H1 (cell line): ENCODE measurements around the gene USP17L5. TPM values are rescaled to one million over a fixed set of nuclear protein-coding genes. Genes with fewer than 3 reads are reported as not detected.
"Not testable (repeated sequence)": the region's sequence is repeated elsewhere in the genome, so short reads cannot be mapped to it uniquely, and the experiment has no call there.

Experiments
- CTCF ChIA-PET: fragments of 300-600 bp; sonication (Branson Sonifier 250); formaldehyde crosslinking; loops from one replicate; lab custom pipeline; 2021; ENCODE audit not compliant: partially characterized antibody; lab: Charles Lee
- POLR2A ChIA-PET: fragments of 300-600 bp; sonication (Branson Sonifier 250); formaldehyde crosslinking; loops from one replicate; lab custom pipeline; 2021; ENCODE audit warnings: inconsistent platforms; ENCODE audit not compliant: partially characterized antibody; lab: Charles Lee
- DNase-seq, 2 experiments: peaks; one replicate each; pipeline versions ENCODE4 v3.0.0 to v3.0.0-alpha.2; 2010 to 2022; ENCODE audit warnings: low spot score in 2 of 2, low read depth in 1 of 2, mixed read lengths in 1 of 2
- FAIRE-seq: peaks from 2 replicates; lab custom pipeline; 2011; peaks lifted over from hg19 to GRCh38; lab: Jason Lieb, UNC
- H2AFZ ChIP-seq: 2 replicates; pipeline ENCODE4 v1.8.1; 2012; ENCODE audit warnings: low read length, inconsistent platforms
- H2AK5ac ChIP-seq: 2 replicates; pipeline ENCODE4 v1.6.1; 2013; ENCODE audit warnings: low read depth, low read length
- H2BK120ac ChIP-seq: replicated peaks from 2 replicates; pipeline ENCODE3; 2013; ENCODE audit warnings: low read depth, low read length, inconsistent platforms
- H2BK12ac ChIP-seq: 2 replicates; pipeline ENCODE4 v1.6.1; 2013; ENCODE audit warnings: low read depth, low read length
- H2BK15ac ChIP-seq: 2 replicates; pipeline ENCODE4 v1.6.1; 2013; ENCODE audit warnings: low read length
- H2BK20ac ChIP-seq: 2 replicates; pipeline ENCODE4 v1.6.1; 2013; ENCODE audit warnings: low read length
- H2BK5ac ChIP-seq: 2 replicates; pipeline ENCODE4 v1.6.1; 2013; ENCODE audit warnings: low read depth, low read length
- H3K14ac ChIP-seq: 2 replicates; pipeline ENCODE4 v1.6.1; 2013; ENCODE audit warnings: inconsistent platforms; ENCODE audit not compliant: insufficient read length
- H3K18ac ChIP-seq: 2 replicates; pipeline ENCODE4 v1.6.1; 2013; ENCODE audit warnings: low read length; ENCODE audit errors: extremely low read depth
- H3K23ac ChIP-seq: 2 replicates; pipeline ENCODE4 v1.6.1; 2013; ENCODE audit warnings: inconsistent platforms; ENCODE audit not compliant: insufficient read length
- H3K23me2 ChIP-seq: 2 replicates; pipeline ENCODE4 v1.6.1; 2013; ENCODE audit warnings: low read depth, low read length
- H3K27ac ChIP-seq: 2 replicates; pipeline ENCODE4 v1.6.1; 2011; ENCODE audit warnings: low read depth, low read length, inconsistent platforms
- H3K27me3 ChIP-seq, 4 experiments: replicated peaks in 1 of 4; 1 replicate in 1 of 4; 2 replicates in 3 of 4; pipeline versions ENCODE4 v1.6.1 to v1.8.1; 2011 to 2013; ENCODE audit warnings: low read length in 3 of 4, mild to moderate bottlenecking in 3 of 4, inconsistent platforms in 2 of 4, mixed read lengths in 2 of 4, moderate library complexity in 1 of 4; ENCODE audit not compliant: control insufficient read depth in 3 of 4, insufficient read depth in 3 of 4; ENCODE audit errors: extremely low read depth in 1 of 4
- H3K36me3 ChIP-seq, 4 experiments: 2 replicates each; pipeline versions ENCODE4 v1.6.1 to v1.8.1; 2011 to 2013; ENCODE audit warnings: mild to moderate bottlenecking in 4 of 4, low read length in 3 of 4, moderate library complexity in 2 of 4, control low read depth in 1 of 4, inconsistent platforms in 1 of 4; ENCODE audit not compliant: insufficient read depth in 4 of 4, control insufficient read depth in 2 of 4
- H3K4ac ChIP-seq: replicated peaks from 2 replicates; pipeline ENCODE3; 2013; ENCODE audit warnings: low read length, low read depth, mixed read lengths, inconsistent platforms; ENCODE audit not compliant: insufficient read length
- H3K4me1 ChIP-seq, 4 experiments: replicated peaks in 1 of 4; 1 replicate in 1 of 4; 2 replicates in 3 of 4; pipeline versions ENCODE4 v1.6.1 to v1.8.1; 2011 to 2013; ENCODE audit warnings: low read length in 3 of 4, inconsistent platforms in 2 of 4, mixed read lengths in 1 of 4; ENCODE audit not compliant: insufficient read depth in 4 of 4, control insufficient read depth in 3 of 4
- H3K4me2 ChIP-seq, 2 experiments: 2 replicates each; pipeline versions ENCODE4 v1.6.1 to v1.8.1; 2011 to 2013; ENCODE audit warnings: low read depth in 2 of 2, low read length in 2 of 2, control low read depth in 1 of 2, inconsistent platforms in 1 of 2, mild to moderate bottlenecking in 1 of 2; ENCODE audit not compliant: insufficient read depth in 1 of 2
- H3K4me3 ChIP-seq, 4 experiments: fragments of 200-600, 300-600 bp in 1 of 4; sonication (generic), shearing (Covaris generic), sonication (Bioruptor Twin) in 1 of 4; 2 replicates each; pipeline versions ENCODE4 v1.5.1 to v1.8.1; 2011 to 2016; ENCODE audit warnings: low read length in 4 of 4, low read depth in 3 of 4, control low read depth in 2 of 4, inconsistent platforms in 2 of 4, mild to moderate bottlenecking in 2 of 4, mixed read lengths in 1 of 4, moderate library complexity in 1 of 4; ENCODE audit not compliant: insufficient read depth in 2 of 4; ENCODE audit errors: extremely low read depth in 1 of 4
- H3K56ac ChIP-seq: replicated peaks from 2 replicates; pipeline ENCODE3; 2013; ENCODE audit warnings: low read depth, mild to moderate bottlenecking, mixed read lengths, low read length, inconsistent platforms; ENCODE audit not compliant: insufficient read length
- H3K79me1 ChIP-seq: 2 replicates; pipeline ENCODE4 v1.6.1; 2013; ENCODE audit warnings: low read depth, low read length, control low read depth
- H3K79me2 ChIP-seq, 2 experiments: 2 replicates each; pipeline versions ENCODE4 v1.6.1 to v1.8.1; 2012 to 2013; ENCODE audit warnings: low read length in 2 of 2, mild to moderate bottlenecking in 2 of 2, inconsistent platforms in 1 of 2; ENCODE audit not compliant: insufficient read depth in 2 of 2, control insufficient read depth in 1 of 2
- H3K9ac ChIP-seq, 4 experiments: replicated peaks in 1 of 4; 1 replicate in 1 of 4; 2 replicates in 3 of 4; pipeline versions ENCODE4 v1.6.1 to v1.8.1; 2011 to 2013; ENCODE audit warnings: low read depth in 3 of 4, low read length in 3 of 4, control low read depth in 2 of 4, mild to moderate bottlenecking in 2 of 4, moderate library complexity in 2 of 4, inconsistent platforms in 1 of 4; ENCODE audit errors: extremely low read depth in 1 of 4
- H3K9me3 ChIP-seq, 2 experiments: 2 replicates each; pipeline versions ENCODE4 v1.6.1 to v1.8.1; 2012 to 2013; ENCODE audit warnings: mild to moderate bottlenecking in 2 of 2, moderate library complexity in 2 of 2, control low read depth in 1 of 2, inconsistent platforms in 1 of 2, low read depth in 1 of 2, low read length in 1 of 2, mixed read lengths in 1 of 2; ENCODE audit not compliant: insufficient read depth in 2 of 2
- H4K20me1 ChIP-seq, 2 experiments: replicated peaks in 1 of 2; 2 replicates each; pipeline versions ENCODE3 to v1.8.1; 2011 to 2013; ENCODE audit warnings: inconsistent platforms in 2 of 2, low read length in 2 of 2, mild to moderate bottlenecking in 1 of 2; ENCODE audit not compliant: insufficient read depth in 2 of 2, control insufficient read depth in 1 of 2
- H4K5ac ChIP-seq: 2 replicates; pipeline ENCODE4 v1.6.1; 2013; ENCODE audit warnings: low read length, low read depth, mixed read lengths, inconsistent platforms; ENCODE audit not compliant: insufficient read length
- H4K8ac ChIP-seq: 2 replicates; pipeline ENCODE4 v1.8.0; 2013; ENCODE audit warnings: mild to moderate bottlenecking, moderate library complexity, low read length, inconsistent platforms; ENCODE audit not compliant: insufficient read depth; ENCODE audit errors: extremely low read depth
- H4K91ac ChIP-seq: replicated peaks from 2 replicates; pipeline ENCODE3; 2013; ENCODE audit warnings: low read length, mixed read lengths, inconsistent platforms; ENCODE audit not compliant: insufficient read length
- RAD21 ChIP-seq, 2 experiments: IDR thresholded peaks in 1 of 2; conservative IDR thresholded peaks in 1 of 2; 2 replicates each; pipeline ENCODE4 v1.6.1; 2011; ENCODE audit warnings: low read depth in 2 of 2, low read length in 2 of 2, improper control_type of control experiment in 1 of 2, inconsistent platforms in 1 of 2, mild to moderate bottlenecking in 1 of 2, moderate library complexity in 1 of 2
- WGBS, 2 experiments: shearing (Covaris generic) in 1 of 2; methylation state at CpG; one replicate each; pipeline versions ENCODE4 v1.1.6 to v1.1.7; 2013 to 2015; ENCODE audit warnings: low lambda C conversion rate in 2 of 2, mixed read lengths in 2 of 2, inconsistent platforms in 1 of 2, low coverage in 1 of 2, missing lambda C conversion rate in 1 of 2; ENCODE audit not compliant: insufficient replicate concordance in 2 of 2, insufficient coverage in 1 of 2, insufficient read length in 1 of 2; ENCODE audit errors: extremely low coverage in 1 of 2, missing lambda C conversion rate in 1 of 2; 5-methylcytosine and 5-hydroxymethylcytosine counted together
- polyA plus RNA-seq, 7 experiments: library from polyadenylated mRNA; depleted of rRNA in 3 of 7; stranded (reverse) in 5 of 7; unstranded in 2 of 7; fragments of >200 nt in 5 of 7; fragments of 200-250 nt in 2 of 7; gene quantifications; 1 replicate in 5 of 7; 2 replicates in 1 of 7; 4 replicates in 1 of 7; pipeline versions ENCODE4 v1.2.1 to v1.2.3, GENCODE V29; 2011 to 2013; ENCODE audit warnings: missing spikeins in 2 of 7, mixed read lengths in 2 of 7
- total RNA-seq: library from RNA; stranded (reverse); fragmentation: NEBNext Ultra II Directional; extraction: Animal tissue kit (Norgen Biotek cat#: 25700); gene quantifications from 2 replicates; pipeline ENCODE4 v1.2.1, GENCODE V29; 2021

USP17L5 gene
- total and polyA plus RNA-seq, 2 of the 8 experiments (the other 6 are each of a cell fraction or from before 2014, with no cell fraction given): not detected

- H3K79me1 ChIP-seq, H3K4me2 ChIP-seq, H3K14ac ChIP-seq, CTCF ChIA-PET, H3K23me2 ChIP-seq, FAIRE-seq, H4K5ac ChIP-seq, H2BK5ac ChIP-seq: not testable (repeated sequence)
- peak; percentile 3 to 9; a peak in 1 of 4 replicates for TF ChIP-seq RAD21 (IDR thresholded peaks at IDR 0.05 in 1 of 2, conservative IDR thresholded peaks at IDR 0.05 in 1 of 2; ENCODE audit: low read depth in 2 of 2, low read length in 2 of 2)
- TF ChIP-seq, all 59 proteins: peak for 1; not testable (repeated sequence) for 58
- H2AFZ ChIP-seq, H3K27me3 ChIP-seq, H3K27ac ChIP-seq, H2BK20ac ChIP-seq, H2BK12ac ChIP-seq, H2BK15ac ChIP-seq, H3K56ac ChIP-seq, H2AK5ac ChIP-seq, H3K23ac ChIP-seq, H3K4me1 ChIP-seq, H4K20me1 ChIP-seq, H3K36me3 ChIP-seq, H3K9ac ChIP-seq, H4K8ac ChIP-seq, POLR2A ChIA-PET, H2BK120ac ChIP-seq, H4K91ac ChIP-seq, H3K18ac ChIP-seq, H3K79me2 ChIP-seq, H3K4ac ChIP-seq, H3K4me3 ChIP-seq: not testable (repeated sequence)
- H3K9me3 ChIP-seq: peaks cover 10 to 48% of the 10 kb centered on the region in 2 experiments; a peak in 3 of 4 replicates
- WGBS, 2 experiments: 73% methylated on average over 19 of the region's 36 CpGs; no CpG with 5 or more reads in 1 of the 2 experiments
- DNase-seq: peak in 1 of 2 experiments; percentile 66
These were observed 41.9 kb downstream of the USP17L5 start for GRCh38 chr4:9381012-9381534.
